ENCODE measurements around the gene CETP.

DNA sequence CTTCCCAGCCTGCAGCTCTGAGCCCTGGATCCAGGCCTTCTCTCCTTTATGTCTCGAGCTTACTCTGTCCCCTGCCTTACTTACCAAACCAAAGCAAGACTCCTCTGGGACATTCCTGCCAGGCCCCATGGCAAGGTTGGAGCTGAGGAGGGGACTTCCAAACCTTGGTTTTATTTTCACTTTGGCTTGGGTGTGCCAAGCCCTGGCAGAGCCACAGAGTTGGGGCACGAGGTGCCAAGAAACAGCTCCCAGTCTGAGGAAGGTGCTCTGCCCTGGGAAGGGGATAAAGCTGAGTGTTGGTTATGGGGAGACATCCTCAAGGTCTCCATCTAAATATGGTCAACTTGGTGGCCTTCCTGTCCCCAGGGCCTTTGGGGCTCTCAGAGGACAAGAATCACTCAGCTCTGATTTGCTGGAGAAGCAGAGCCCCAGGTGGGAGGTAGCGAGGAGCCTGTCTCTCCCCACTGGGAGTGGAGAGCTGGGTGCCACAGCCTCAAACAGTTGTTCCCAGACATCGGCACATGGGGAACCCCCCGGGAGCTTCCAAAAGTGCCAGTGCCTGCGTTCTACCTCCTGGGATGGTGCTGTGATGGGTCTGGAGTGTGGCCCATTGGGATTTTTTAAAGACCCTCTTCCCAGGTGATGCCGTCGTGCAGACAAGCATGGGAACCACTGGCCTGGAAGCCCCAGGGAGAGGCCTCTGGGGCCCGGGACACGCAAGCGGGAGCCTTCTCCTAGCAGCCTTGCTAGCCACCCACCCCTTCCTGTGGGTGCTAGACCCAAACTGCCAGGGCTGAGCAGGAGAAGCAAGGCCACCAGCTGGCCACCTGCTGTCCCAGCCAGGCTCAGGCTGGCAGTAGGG, 37.9 kb downstream of the CETP start:
- TF ChIP-seq RAD21 (IDR thresholded peaks at IDR 0.05 in 1 of 2, conservative IDR thresholded peaks at IDR 0.05 in 1 of 2; ENCODE audit: low read depth in 2 of 2, low read length in 2 of 2) (no peak), JUN (IDR thresholded peaks at IDR 0.05; ENCODE audit: low read depth, low read length) (no peak), POLR2A (IDR thresholded peaks at IDR 0.05; ENCODE audit: control extremely low read depth in 1 of 2, low read depth in 2 of 2, low read length in 2 of 2) (no peak), JUND (IDR thresholded peaks at IDR 0.05; ENCODE audit: low read length) (no peak), NRF1 (IDR thresholded peaks at IDR 0.05; ENCODE audit: low read depth, low read length) (no peak), POLR2AphosphoS5 (IDR thresholded peaks at IDR 0.05; ENCODE audit: low read depth, low read length) (no peak), NANOG (IDR thresholded peaks at IDR 0.05; ENCODE audit: insufficient read depth, low read depth, low read length, poor library complexity, severe bottlenecking) (no peak), ATF3 (IDR thresholded peaks at IDR 0.05; ENCODE audit: insufficient read depth, low read depth, low read length) (no peak)
- TF ChIP-seq, protein P1, sequence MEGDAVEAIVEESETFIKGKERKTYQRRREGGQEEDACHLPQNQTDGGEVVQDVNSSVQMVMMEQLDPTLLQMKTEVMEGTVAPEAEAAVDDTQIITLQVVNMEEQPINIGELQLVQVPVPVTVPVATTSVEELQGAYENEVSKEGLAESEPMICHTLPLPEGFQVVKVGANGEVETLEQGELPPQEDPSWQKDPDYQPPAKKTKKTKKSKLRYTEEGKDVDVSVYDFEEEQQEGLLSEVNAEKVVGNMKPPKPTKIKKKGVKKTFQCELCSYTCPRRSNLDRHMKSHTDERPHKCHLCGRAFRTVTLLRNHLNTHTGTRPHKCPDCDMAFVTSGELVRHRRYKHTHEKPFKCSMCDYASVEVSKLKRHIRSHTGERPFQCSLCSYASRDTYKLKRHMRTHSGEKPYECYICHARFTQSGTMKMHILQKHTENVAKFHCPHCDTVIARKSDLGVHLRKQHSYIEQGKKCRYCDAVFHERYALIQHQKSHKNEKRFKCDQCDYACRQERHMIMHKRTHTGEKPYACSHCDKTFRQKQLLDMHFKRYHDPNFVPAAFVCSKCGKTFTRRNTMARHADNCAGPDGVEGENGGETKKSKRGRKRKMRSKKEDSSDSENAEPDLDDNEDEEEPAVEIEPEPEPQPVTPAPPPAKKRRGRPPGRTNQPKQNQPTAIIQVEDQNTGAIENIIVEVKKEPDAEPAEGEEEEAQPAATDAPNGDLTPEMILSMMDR (IDR thresholded peaks at IDR 0.05; ENCODE audit: control extremely low read depth in 1 of 3, insufficient read depth in 1 of 3, low read depth in 1 of 3, low read length in 3 of 3): no peak
- TF ChIP-seq, protein P2, sequence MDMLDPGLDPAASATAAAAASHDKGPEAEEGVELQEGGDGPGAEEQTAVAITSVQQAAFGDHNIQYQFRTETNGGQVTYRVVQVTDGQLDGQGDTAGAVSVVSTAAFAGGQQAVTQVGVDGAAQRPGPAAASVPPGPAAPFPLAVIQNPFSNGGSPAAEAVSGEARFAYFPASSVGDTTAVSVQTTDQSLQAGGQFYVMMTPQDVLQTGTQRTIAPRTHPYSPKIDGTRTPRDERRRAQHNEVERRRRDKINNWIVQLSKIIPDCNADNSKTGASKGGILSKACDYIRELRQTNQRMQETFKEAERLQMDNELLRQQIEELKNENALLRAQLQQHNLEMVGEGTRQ (IDR thresholded peaks at IDR 0.05; ENCODE audit: low read length): no peak
- TF ChIP-seq, protein P3, sequence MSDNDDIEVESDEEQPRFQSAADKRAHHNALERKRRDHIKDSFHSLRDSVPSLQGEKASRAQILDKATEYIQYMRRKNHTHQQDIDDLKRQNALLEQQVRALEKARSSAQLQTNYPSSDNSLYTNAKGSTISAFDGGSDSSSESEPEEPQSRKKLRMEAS (IDR thresholded peaks at IDR 0.05): no peak
